ENCODE results near the gene UNC5C.

UNC5C gene

DNA sequence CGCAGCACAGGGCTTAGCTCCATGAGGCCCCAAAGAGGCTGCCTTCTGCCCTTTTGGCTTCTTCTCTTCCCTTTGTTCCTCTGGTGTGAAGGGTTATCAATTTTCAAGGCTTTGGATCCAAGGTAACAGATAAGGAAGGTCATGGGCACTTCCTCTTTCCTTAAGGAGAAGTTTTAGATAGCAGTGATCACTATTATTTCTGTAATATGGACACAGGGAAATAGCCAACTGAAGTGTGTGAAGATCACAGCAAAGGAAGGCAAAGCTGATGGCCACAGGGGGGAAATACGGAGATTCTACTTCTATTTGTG lies 366.8 kb downstream of the UNC5C start:
- Histone ChIP-seq H3K4me1 (ENCODE audit: control insufficient read depth, insufficient read depth, low read length) (no peaks in the 10 kb centered on the region), H3K27ac (ENCODE audit: extremely low read depth, low read depth, low read length) (no peak overlapping the region), H3K36me3 (ENCODE audit: control insufficient read depth in 2 of 2, insufficient read depth in 1 of 2, low read length in 2 of 2) (peaks cover 0 to 3% of the 10 kb centered on the region in 2 experiments; a peak in 1 of 3 replicates), H3K4me3 (ENCODE audit: low read depth, low read length) (no peak overlapping the region), H3K9me3 (ENCODE audit: control insufficient read depth, insufficient read depth, low read depth, low read length) (no peaks in the 10 kb centered on the region)
- TF ChIP-seq ZNF416 (tag by site-specific recombination; IDR thresholded peaks at IDR 0.05) (no peak), ZNF211 (tag by site-specific recombination; IDR thresholded peaks at IDR 0.05; ENCODE audit: low read depth) (no peak), ZFP37 (tag by site-specific recombination; IDR thresholded peaks at IDR 0.05) (no peak), ZNF24 (tag by site-specific recombination; IDR thresholded peaks at IDR 0.05) (no peak), ZNF623 (tag by site-specific recombination; IDR thresholded peaks at IDR 0.05) (no peak), ZNF677 (tag by site-specific recombination; IDR thresholded peaks at IDR 0.05) (no peak), ZNF311 (tag by site-specific recombination; IDR thresholded peaks at IDR 0.05; ENCODE audit: borderline replicate concordance) (no peak), ZNF433 (tag by site-specific recombination; IDR thresholded peaks at IDR 0.05; ENCODE audit: low read depth) (no peak), ZNF514 (tag by site-specific recombination; IDR thresholded peaks at IDR 0.05) (no peak), ZFP69B (tag by site-specific recombination; IDR thresholded peaks at IDR 0.05) (no peak), ZNF585B (tag by site-specific recombination; IDR thresholded peaks at IDR 0.05) (no peak), ZFHX2 (tag by site-specific recombination; conservative IDR thresholded peaks at IDR 0.05) (no peak), ZSCAN16 (tag by site-specific recombination; IDR thresholded peaks at IDR 0.05) (no peak), ZNF138 (tag by site-specific recombination; IDR thresholded peaks at IDR 0.05; ENCODE audit: borderline replicate concordance) (no peak), HOXC10 (CRISPR knock-in tag; IDR thresholded peaks at IDR 0.05) (no peak), ZNF830 (tag by site-specific recombination; IDR thresholded peaks at IDR 0.05; ENCODE audit: low read depth) (no peak)
- TF ChIP-seq, protein P1, sequence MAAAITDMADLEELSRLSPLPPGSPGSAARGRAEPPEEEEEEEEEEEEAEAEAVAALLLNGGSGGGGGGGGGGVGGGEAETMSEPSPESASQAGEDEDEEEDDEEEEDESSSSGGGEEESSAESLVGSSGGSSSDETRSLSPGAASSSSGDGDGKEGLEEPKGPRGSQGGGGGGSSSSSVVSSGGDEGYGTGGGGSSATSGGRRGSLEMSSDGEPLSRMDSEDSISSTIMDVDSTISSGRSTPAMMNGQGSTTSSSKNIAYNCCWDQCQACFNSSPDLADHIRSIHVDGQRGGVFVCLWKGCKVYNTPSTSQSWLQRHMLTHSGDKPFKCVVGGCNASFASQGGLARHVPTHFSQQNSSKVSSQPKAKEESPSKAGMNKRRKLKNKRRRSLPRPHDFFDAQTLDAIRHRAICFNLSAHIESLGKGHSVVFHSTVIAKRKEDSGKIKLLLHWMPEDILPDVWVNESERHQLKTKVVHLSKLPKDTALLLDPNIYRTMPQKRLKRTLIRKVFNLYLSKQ (tag by site-specific recombination; IDR thresholded peaks at IDR 0.05; ENCODE audit: borderline replicate concordance): no peak
- TF ChIP-seq, protein P2, sequence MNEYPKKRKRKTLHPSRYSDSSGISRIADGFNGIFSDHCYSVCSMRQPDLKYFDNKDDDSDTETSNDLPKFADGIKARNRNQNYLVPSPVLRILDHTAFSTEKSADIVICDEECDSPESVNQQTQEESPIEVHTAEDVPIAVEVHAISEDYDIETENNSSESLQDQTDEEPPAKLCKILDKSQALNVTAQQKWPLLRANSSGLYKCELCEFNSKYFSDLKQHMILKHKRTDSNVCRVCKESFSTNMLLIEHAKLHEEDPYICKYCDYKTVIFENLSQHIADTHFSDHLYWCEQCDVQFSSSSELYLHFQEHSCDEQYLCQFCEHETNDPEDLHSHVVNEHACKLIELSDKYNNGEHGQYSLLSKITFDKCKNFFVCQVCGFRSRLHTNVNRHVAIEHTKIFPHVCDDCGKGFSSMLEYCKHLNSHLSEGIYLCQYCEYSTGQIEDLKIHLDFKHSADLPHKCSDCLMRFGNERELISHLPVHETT (tag by site-specific recombination; IDR thresholded peaks at IDR 0.05): no peak
- TF ChIP-seq, protein P3, sequence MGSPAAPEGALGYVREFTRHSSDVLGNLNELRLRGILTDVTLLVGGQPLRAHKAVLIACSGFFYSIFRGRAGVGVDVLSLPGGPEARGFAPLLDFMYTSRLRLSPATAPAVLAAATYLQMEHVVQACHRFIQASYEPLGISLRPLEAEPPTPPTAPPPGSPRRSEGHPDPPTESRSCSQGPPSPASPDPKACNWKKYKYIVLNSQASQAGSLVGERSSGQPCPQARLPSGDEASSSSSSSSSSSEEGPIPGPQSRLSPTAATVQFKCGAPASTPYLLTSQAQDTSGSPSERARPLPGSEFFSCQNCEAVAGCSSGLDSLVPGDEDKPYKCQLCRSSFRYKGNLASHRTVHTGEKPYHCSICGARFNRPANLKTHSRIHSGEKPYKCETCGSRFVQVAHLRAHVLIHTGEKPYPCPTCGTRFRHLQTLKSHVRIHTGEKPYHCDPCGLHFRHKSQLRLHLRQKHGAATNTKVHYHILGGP (tag by site-specific recombination; IDR thresholded peaks at IDR 0.05): no peak
- TF ChIP-seq, protein P4, sequence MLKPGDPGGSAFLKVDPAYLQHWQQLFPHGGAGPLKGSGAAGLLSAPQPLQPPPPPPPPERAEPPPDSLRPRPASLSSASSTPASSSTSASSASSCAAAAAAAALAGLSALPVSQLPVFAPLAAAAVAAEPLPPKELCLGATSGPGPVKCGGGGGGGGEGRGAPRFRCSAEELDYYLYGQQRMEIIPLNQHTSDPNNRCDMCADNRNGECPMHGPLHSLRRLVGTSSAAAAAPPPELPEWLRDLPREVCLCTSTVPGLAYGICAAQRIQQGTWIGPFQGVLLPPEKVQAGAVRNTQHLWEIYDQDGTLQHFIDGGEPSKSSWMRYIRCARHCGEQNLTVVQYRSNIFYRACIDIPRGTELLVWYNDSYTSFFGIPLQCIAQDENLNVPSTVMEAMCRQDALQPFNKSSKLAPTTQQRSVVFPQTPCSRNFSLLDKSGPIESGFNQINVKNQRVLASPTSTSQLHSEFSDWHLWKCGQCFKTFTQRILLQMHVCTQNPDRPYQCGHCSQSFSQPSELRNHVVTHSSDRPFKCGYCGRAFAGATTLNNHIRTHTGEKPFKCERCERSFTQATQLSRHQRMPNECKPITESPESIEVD (tag by site-specific recombination; IDR thresholded peaks at IDR 0.05): no peak
- POLR2A ChIA-PET: no interaction called here
- CTCF ChIA-PET: interaction anchor here (0.5 kb wide), 1 partner anchor 14 kb away, joined by 3 read pairs; no protein-coding TSS in a partner anchor

DNA sequence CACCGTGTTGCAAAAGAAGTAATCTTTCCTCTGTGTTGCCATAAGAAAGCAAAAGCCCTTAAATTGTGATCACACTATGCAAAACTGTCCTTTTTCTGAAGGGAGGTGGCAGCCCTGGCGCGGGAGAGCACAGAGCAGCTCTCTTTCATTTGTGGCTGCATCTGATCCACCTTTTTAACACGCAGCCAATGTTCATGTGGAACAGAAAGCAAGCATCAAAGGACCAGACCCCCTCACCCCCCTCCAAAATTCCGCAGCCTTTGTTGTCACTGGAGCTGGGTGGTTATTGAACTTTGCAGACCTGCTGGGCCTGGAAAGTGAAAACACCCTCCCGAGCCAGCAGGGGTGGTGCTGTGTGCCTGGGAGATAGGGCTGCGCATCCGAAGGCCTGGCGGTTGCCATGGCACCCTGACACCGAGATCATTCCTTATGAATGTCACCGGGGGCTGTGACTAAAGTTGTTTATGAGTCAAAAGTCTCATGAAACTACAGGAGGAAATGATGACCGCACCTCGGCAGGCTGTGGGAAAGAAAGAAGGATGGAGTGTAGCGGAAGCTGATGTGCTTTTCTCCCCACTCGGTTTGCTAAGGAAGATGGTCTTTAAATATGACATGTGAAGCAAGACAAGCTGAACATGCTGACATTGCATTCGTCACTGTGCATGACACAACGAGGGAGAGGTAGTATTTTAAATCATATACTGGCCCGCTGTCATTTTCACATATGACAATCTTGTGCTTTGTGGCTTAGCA lies 367.4 kb downstream of the UNC5C start:
- Histone ChIP-seq H3K4me1 (ENCODE audit: control insufficient read depth, insufficient read depth, low read length) (no peaks in the 10 kb centered on the region), H3K4me3 (ENCODE audit: low read depth, low read length) (no peak overlapping the region), H3K27ac (ENCODE audit: extremely low read depth, low read depth, low read length) (no peak overlapping the region), H3K9me3 (ENCODE audit: control insufficient read depth, insufficient read depth, low read depth, low read length) (no peaks in the 10 kb centered on the region), H3K36me3 (ENCODE audit: control insufficient read depth in 2 of 2, insufficient read depth in 1 of 2, low read length in 2 of 2) (peaks cover 0 to 3% of the 10 kb centered on the region in 2 experiments; a peak in 1 of 3 replicates)
- ChIA-PET POLR2A (no interaction called here), CTCF (interaction anchor here (0.5 kb wide), 1 partner anchor 15 kb away, joined by 3 read pairs; no protein-coding TSS in a partner anchor)
- no peak for TF ChIP-seq EGR2 (tag by site-specific recombination; IDR thresholded peaks at IDR 0.05; ENCODE audit: low read depth)
- no peak for TF ChIP-seq ZNF76 (tag by site-specific recombination; IDR thresholded peaks at IDR 0.05; ENCODE audit: borderline replicate concordance, low read depth)
- TF ChIP-seq ZNF311 (tag by site-specific recombination; IDR thresholded peaks at IDR 0.05; ENCODE audit: borderline replicate concordance): no peak
- TF ChIP-seq ZNF624 (tag by site-specific recombination; IDR thresholded peaks at IDR 0.05): no peak
- TF ChIP-seq ZNF571 (tag by site-specific recombination; IDR thresholded peaks at IDR 0.05): no peak
- no peak for TF ChIP-seq MYNN (tag by site-specific recombination; IDR thresholded peaks at IDR 0.05; ENCODE audit: borderline replicate concordance)
- no peak for TF ChIP-seq ZSCAN30 (tag by site-specific recombination; IDR thresholded peaks at IDR 0.05)
- TF ChIP-seq, protein P5, sequence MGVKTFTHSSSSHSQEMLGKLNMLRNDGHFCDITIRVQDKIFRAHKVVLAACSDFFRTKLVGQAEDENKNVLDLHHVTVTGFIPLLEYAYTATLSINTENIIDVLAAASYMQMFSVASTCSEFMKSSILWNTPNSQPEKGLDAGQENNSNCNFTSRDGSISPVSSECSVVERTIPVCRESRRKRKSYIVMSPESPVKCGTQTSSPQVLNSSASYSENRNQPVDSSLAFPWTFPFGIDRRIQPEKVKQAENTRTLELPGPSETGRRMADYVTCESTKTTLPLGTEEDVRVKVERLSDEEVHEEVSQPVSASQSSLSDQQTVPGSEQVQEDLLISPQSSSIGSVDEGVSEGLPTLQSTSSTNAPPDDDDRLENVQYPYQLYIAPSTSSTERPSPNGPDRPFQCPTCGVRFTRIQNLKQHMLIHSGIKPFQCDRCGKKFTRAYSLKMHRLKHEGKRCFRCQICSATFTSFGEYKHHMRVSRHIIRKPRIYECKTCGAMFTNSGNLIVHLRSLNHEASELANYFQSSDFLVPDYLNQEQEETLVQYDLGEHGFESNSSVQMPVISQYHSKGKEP (tag by site-specific recombination; IDR thresholded peaks at IDR 0.05): no peak
- TF ChIP-seq ZNF433 (tag by site-specific recombination; IDR thresholded peaks at IDR 0.05; ENCODE audit: low read depth): no peak
- TF ChIP-seq ZNF426 (tag by site-specific recombination; IDR thresholded peaks at IDR 0.05): no peak

Data from HEK293 (cell line).